Spleen (tissue), 11 donors: Measurements from ENCODE around the gene PRKACA. TPM values are rescaled to one million over a fixed set of nuclear protein-coding genes. Genes with fewer than 3 reads are reported as not detected.
A peak's percentile ranks its signal among the peaks of the same experiment; 100 is the strongest.

Experiments used
- DNase-seq: peaks from one replicate; pipeline ENCODE4 v3.0.0-alpha.2; 2020
- H3K27ac ChIP-seq, 8 donors: fragments of 200-600 bp; sonication (generic) in 7 of 8; 1 replicate in 4 of 8; 2 replicates in 4 of 8; pipeline versions ENCODE4 v1.5.0 to v1.8.0; 2016 to 2021; ENCODE audit warnings: inconsistent platforms in 4 of 8, mild to moderate bottlenecking in 4 of 8, moderate library complexity in 1 of 8
- H3K27me3 ChIP-seq, 7 donors: fragments of 200-600 bp; sonication (generic) in 6 of 7; replicated peaks in 1 of 7; 1 replicate in 4 of 7; 2 replicates in 3 of 7; pipeline versions ENCODE4 v1.5.0 to v1.8.0; 2016 to 2021; ENCODE audit warnings: inconsistent platforms in 3 of 7, mild to moderate bottlenecking in 1 of 7
- H3K36me3 ChIP-seq, 6 donors: fragments of 200-600 bp; sonication (generic) in 5 of 6; 1 replicate in 4 of 6; 2 replicates in 2 of 6; pipeline versions ENCODE4 v1.5.0 to v1.8.0; 2016 to 2021; ENCODE audit warnings: inconsistent platforms in 2 of 6
- H3K4me1 ChIP-seq, 6 donors: fragments of 200-600 bp; sonication (generic) in 5 of 6; 1 replicate in 3 of 6; 2 replicates in 3 of 6; pipeline versions ENCODE4 v1.5.0 to v1.8.0; 2016 to 2021; ENCODE audit warnings: inconsistent platforms in 3 of 6
- H3K4me3 ChIP-seq, 8 donors: fragments of 200-600 bp; sonication (generic) in 7 of 8; 1 replicate in 4 of 8; 2 replicates in 4 of 8; pipeline versions ENCODE4 v1.5.0 to v1.8.0; 2016 to 2021; ENCODE audit warnings: inconsistent platforms in 4 of 8, mild to moderate bottlenecking in 4 of 8, moderate library complexity in 2 of 8
- H3K9me3 ChIP-seq, 8 donors: fragments of 200-600 bp; sonication (generic) in 7 of 8; 1 replicate in 4 of 8; 2 replicates in 4 of 8; pipeline versions ENCODE4 v1.5.0 to v1.8.0; 2016 to 2021; ENCODE audit warnings: inconsistent platforms in 4 of 8
- POLR2A ChIP-seq, 3 donors: fragments of 450-650 bp; IDR thresholded peaks; one replicate each; pipeline ENCODE4 v1.5.1; 2017; ENCODE audit warnings: antibody characterized with exemption in 3 of 3, mild to moderate bottlenecking in 1 of 3
- POLR2AphosphoS5 ChIP-seq, 3 donors: sonication (generic); formaldehyde crosslinking; IDR thresholded peaks; one replicate each; pipeline ENCODE4 v1.5.1; 2017; ENCODE audit warnings: antibody characterized with exemption in 3 of 3
- WGBS, 5 donors: extraction: QIAGEN DNeasy Blood & Tissue Kit in 3 of 5; methylation state at CpG; one replicate each; pipeline versions ENCODE4 v1.1.5 to v1.1.7; 2013 to 2018; 5-methylcytosine and 5-hydroxymethylcytosine counted together
- intact Hi-C: fragments of 100-400 bp; cut with DNase I; formaldehyde crosslinking; loops from one replicate; pipeline ENCODE4 v1.15.0; 2023; ENCODE audit warnings: low total_unique reads
- polyA plus RNA-seq, 3 donors: library from polyadenylated mRNA; stranded (reverse); fragments of 200-250 nt; gene quantifications; one replicate each; pipeline ENCODE4 v1.2.1, GENCODE V29; 2013
- total RNA-seq, 7 donors: library from RNA; depleted of rRNA in 3 of 7; stranded (reverse); fragments of >200 nt in 3 of 7; fragmentation: NEBNext Ultra II Directional in 4 of 7; extraction: Animal tissue kit (Norgen Biotek cat#: 25700) in 4 of 7; gene quantifications; one replicate each; pipeline versions ENCODE4 v1.1.0 to v1.2.1, GENCODE V29; 2016 to 2021
- TF ChIP-seq, protein P1 (sequence below), 11 experiments: fragments of 200-600 bp in 7 of 11; fragments of 450-650 bp in 4 of 11; sonication (generic) in 4 of 11; IDR thresholded peaks in 8 of 11; conservative IDR thresholded peaks in 3 of 11; 1 replicate in 7 of 11; 2 replicates in 4 of 11; pipeline versions ENCODE4 v1.4.0 to v1.8.0; 2016 to 2021; ENCODE audit warnings: antibody characterized with exemption in 11 of 11, inconsistent platforms in 4 of 11, mild to moderate bottlenecking in 1 of 11
- donor health status: healthy with polysubstance abuse.
- donor health status: DM: no; HTN: no; CAD: no; lungs with moderate emphysema.
- donor health status: DM: no; HTN: no; CAD: no.
- donor health status: Bipolar disorder and iron deficiency.
- donor health status: healthy.
- donor health status: DM: no; HTN: no; CAD: no.
- donor health status: DM: yes; HTN: yes; CAD: no.

PRKACA gene
- total and polyA plus RNA-seq, 10 donors: 26.6 to 256 (median 109) TPM

GRCh38 chr19:14058182-14059092, 59.1 kb downstream of the PRKACA start:
- intact Hi-C loops: no loop called here
- peaks cover 0 to under 1% (median 0%) of the 10 kb centered on the region in 6 donors for H3K36me3 ChIP-seq
- peaks cover 0 to 26% (median 17%) of the 10 kb centered on the region in 6 donors for H3K4me1 ChIP-seq
- no peak overlapping the region for H3K27ac ChIP-seq
- peak overlapping the region in 1 of 8 donors; percentile 63 for H3K4me3 ChIP-seq
- H3K9me3 ChIP-seq: peaks cover 0 to 1% (median 0%) of the 10 kb centered on the region in 8 donors
- TF ChIP-seq POLR2A (IDR thresholded peaks at IDR 0.05) (no peak), POLR2AphosphoS5 (IDR thresholded peaks at IDR 0.05) (no peak)
- TF ChIP-seq, protein P1, sequence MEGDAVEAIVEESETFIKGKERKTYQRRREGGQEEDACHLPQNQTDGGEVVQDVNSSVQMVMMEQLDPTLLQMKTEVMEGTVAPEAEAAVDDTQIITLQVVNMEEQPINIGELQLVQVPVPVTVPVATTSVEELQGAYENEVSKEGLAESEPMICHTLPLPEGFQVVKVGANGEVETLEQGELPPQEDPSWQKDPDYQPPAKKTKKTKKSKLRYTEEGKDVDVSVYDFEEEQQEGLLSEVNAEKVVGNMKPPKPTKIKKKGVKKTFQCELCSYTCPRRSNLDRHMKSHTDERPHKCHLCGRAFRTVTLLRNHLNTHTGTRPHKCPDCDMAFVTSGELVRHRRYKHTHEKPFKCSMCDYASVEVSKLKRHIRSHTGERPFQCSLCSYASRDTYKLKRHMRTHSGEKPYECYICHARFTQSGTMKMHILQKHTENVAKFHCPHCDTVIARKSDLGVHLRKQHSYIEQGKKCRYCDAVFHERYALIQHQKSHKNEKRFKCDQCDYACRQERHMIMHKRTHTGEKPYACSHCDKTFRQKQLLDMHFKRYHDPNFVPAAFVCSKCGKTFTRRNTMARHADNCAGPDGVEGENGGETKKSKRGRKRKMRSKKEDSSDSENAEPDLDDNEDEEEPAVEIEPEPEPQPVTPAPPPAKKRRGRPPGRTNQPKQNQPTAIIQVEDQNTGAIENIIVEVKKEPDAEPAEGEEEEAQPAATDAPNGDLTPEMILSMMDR (IDR thresholded peaks at IDR 0.05 in 8 of 11, conservative IDR thresholded peaks at IDR 0.05 in 3 of 11): no peak
- DNase-seq: no peak
- 23 to 25% (median 24%) methylated on average over 17 of the region's 17 CpGs for WGBS, 5 donors
- H3K27me3 ChIP-seq: peaks cover 0 to 79% (median 44%) of the 10 kb centered on the region in 7 donors

GRCh38 chr19:14056741-14057356, 60.7 kb downstream of the PRKACA start:
- Histone ChIP-seq H3K4me1 (peaks cover 0 to 26% (median 17%) of the 10 kb centered on the region in 6 donors), H3K4me3 (peak overlapping the region in 4 of 8 donors; percentile 25 to 63 (median 30)), H3K27ac (no peak overlapping the region), H3K36me3 (peaks cover 0 to 17% (median 12%) of the 10 kb centered on the region in 6 donors), H3K9me3 (peaks cover 0 to 10% (median 4%) of the 10 kb centered on the region in 8 donors), H3K27me3 (peaks cover 0 to 65% (median 44%) of the 10 kb centered on the region in 7 donors)
- intact Hi-C loops: no loop called here
- no peak for DNase-seq
- TF ChIP-seq POLR2AphosphoS5 (IDR thresholded peaks at IDR 0.05) (no peak), POLR2A (IDR thresholded peaks at IDR 0.05) (no peak)
- TF ChIP-seq, protein P1 (IDR thresholded peaks at IDR 0.05 in 8 of 11, conservative IDR thresholded peaks at IDR 0.05 in 3 of 11): no peak
- WGBS, 5 donors: 35 to 43% (median 41%) methylated on average over 8 to 19 of the region's 19 CpGs

GRCh38 chr19:14056069-14056666, 61.4 kb downstream of the PRKACA start:
- no peak for DNase-seq

More at GRCh38 chr19:14056069-14056666, 61.4 kb downstream of the PRKACA start:
- TF ChIP-seq POLR2AphosphoS5 (IDR thresholded peaks at IDR 0.05) (no peak), POLR2A (IDR thresholded peaks at IDR 0.05) (no peak)
- TF ChIP-seq, protein P1 (IDR thresholded peaks at IDR 0.05 in 8 of 11, conservative IDR thresholded peaks at IDR 0.05 in 3 of 11): no peak
- peaks cover 0 to 10% (median 4%) of the 10 kb centered on the region in 8 donors for H3K9me3 ChIP-seq
- peaks cover 0 to 23% (median 19%) of the 10 kb centered on the region in 6 donors for H3K36me3 ChIP-seq
- H3K4me3 ChIP-seq: no peak overlapping the region
- intact Hi-C loops: no loop called here
- H3K27me3 ChIP-seq: peaks cover 0 to 58% (median 44%) of the 10 kb centered on the region in 7 donors
- WGBS, 5 donors: 81 to 95% (median 93%) methylated on average over 5 to 10 of the region's 10 CpGs
- H3K4me1 ChIP-seq: peaks cover 0 to 26% (median 17%) of the 10 kb centered on the region in 6 donors
- H3K27ac ChIP-seq: no peak overlapping the region
